IMR-90 (cell line): ENCODE measurements around the gene GPR17.

Source experiments
- BHLHE40 ChIP-seq: fragments of 150-350 bp; IDR thresholded peaks from 2 replicates; pipeline ENCODE4 v1.6.1; 2016; ENCODE audit warnings: mild to moderate bottlenecking, low read depth, low read length
- CEBPB ChIP-seq: IDR thresholded peaks from 2 replicates; pipeline ENCODE4 v1.6.1; 2012; ENCODE audit warnings: low read depth, low read length, improper control_type of control experiment
- CTCF ChIP-seq: conservative IDR thresholded peaks from 2 replicates; pipeline ENCODE4 v1.5.1; 2012; ENCODE audit warnings: mild to moderate bottlenecking, low read depth, low read length, improper control_type of control experiment
- MAFK ChIP-seq: IDR thresholded peaks from 2 replicates; pipeline ENCODE4 v1.6.1; 2012; ENCODE audit warnings: low read depth, low read length, improper control_type of control experiment
- MXI1 ChIP-seq: IDR thresholded peaks from 2 replicates; pipeline ENCODE4 v1.6.1; 2012; ENCODE audit warnings: low read depth, mild to moderate bottlenecking, low read length, moderate library complexity, borderline replicate concordance
- NFE2L2 ChIP-seq: fragments of 150-350 bp; IDR thresholded peaks from 2 replicates; pipeline ENCODE4 v1.6.1; 2016; ENCODE audit warnings: low read depth, mild to moderate bottlenecking, low read length
- POLR2A ChIP-seq: IDR thresholded peaks from 2 replicates; pipeline ENCODE4 v1.6.1; 2012; ENCODE audit warnings: mild to moderate bottlenecking, low read depth, low read length
- RAD21 ChIP-seq: IDR thresholded peaks from 2 replicates; pipeline ENCODE4 v1.6.1; 2012; ENCODE audit warnings: low read length, improper control_type of control experiment
- RCOR1 ChIP-seq: IDR thresholded peaks from 2 replicates; pipeline ENCODE4 v1.6.1; 2012; ENCODE audit warnings: mild to moderate bottlenecking, low read length, improper control_type of control experiment; ENCODE audit not compliant: insufficient replicate concordance
- SMC3 ChIP-seq: fragments of 150-350 bp; IDR thresholded peaks from 2 replicates; pipeline ENCODE4 v1.6.1; 2016; ENCODE audit warnings: low read depth, mild to moderate bottlenecking, antibody characterized with exemption, low read length, moderate library complexity
- USF2 ChIP-seq: fragments of 150-350 bp; IDR thresholded peaks from 2 replicates; pipeline ENCODE4 v1.6.1; 2017; ENCODE audit warnings: mild to moderate bottlenecking, antibody characterized with exemption, low read length, low read depth

- TF ChIP-seq CTCF (no peak), CEBPB (no peak), POLR2A (no peak), RAD21 (no peak), RCOR1 (no peak), USF2 (no peak), SMC3 (no peak), MAFK (no peak), MXI1 (no peak), BHLHE40 (no peak), NFE2L2 (no peak)
Observed at GRCh38 chr2:127654838-127655175, 8.9 kb downstream of the GPR17 start.
